ENCODE results near the gene SPATA6L.

Gene SPATA6L

DNA sequence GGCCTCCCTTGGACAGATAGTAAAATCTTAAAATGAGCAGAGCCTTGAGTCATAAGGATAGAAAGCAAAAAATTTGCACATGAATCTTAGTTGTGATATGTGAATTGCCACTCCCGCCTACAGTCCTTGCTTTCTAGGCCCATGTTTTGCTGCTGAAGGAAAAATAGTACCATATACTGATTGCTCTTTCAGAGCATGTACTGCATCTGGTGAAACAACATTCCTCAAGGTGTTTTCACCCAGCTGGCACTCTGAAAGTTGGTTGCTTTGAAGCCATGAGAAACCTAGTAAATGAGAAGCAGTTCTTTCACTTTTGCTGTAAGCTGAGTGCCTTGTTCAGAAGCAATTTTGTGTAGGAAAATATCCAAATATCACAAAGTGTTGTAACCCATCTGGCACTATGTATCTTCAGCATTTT is 23.4 kb upstream of the SPATA6L start:
- H3K4me1 ChIP-seq (ENCODE audit: control insufficient read depth, insufficient read depth, low read length) = no peaks in the 10 kb centered on the region
- no peak overlapping the region for H3K9ac ChIP-seq (ENCODE audit: low read depth, low read length)
- no peak overlapping the region for H3K4me3 ChIP-seq (ENCODE audit: low read depth, low read length)
- no peaks in the 10 kb centered on the region for H3K9me3 ChIP-seq (ENCODE audit: control insufficient read depth, insufficient read depth, low read length)
- no peaks in the 10 kb centered on the region for H3K27me3 ChIP-seq (ENCODE audit: control insufficient read depth, insufficient read depth, low read length)
- H3K36me3 ChIP-seq (ENCODE audit: control insufficient read depth, insufficient read depth, low read length) = no peaks in the 10 kb centered on the region

DNA sequence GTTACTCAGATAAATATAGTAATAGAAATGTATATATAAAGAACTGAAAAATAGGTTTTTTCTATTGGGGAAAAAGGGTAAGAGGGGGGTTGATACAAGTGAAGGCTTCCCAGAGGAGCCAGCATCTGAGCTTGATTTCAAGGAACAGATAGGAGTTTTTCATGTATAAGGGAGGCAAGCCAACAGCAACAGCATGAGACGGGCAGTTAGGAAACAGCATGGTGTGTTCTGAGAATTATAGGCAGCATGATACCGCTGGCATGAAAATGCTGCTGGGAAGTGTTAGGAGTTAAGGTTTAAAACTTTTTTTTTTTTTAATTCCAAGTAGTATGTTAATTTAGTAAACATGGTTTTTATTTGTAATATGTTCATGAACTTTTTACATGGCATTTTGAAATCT is 22.7 kb upstream of the SPATA6L start:
- H3K9ac ChIP-seq (ENCODE audit: low read depth, low read length) = no peak overlapping the region
- no peaks in the 10 kb centered on the region for H3K4me1 ChIP-seq (ENCODE audit: control insufficient read depth, insufficient read depth, low read length)
- H3K4me3 ChIP-seq (ENCODE audit: low read depth, low read length) = no peak overlapping the region
- no peaks in the 10 kb centered on the region for H3K36me3 ChIP-seq (ENCODE audit: control insufficient read depth, insufficient read depth, low read length)
- no peaks in the 10 kb centered on the region for H3K9me3 ChIP-seq (ENCODE audit: control insufficient read depth, insufficient read depth, low read length)
- no peaks in the 10 kb centered on the region for H3K27me3 ChIP-seq (ENCODE audit: control insufficient read depth, insufficient read depth, low read length)

- no peaks in the 10 kb centered on the region for H3K4me1 ChIP-seq (ENCODE audit: control insufficient read depth, insufficient read depth, low read length)
- no peaks in the 10 kb centered on the region for H3K36me3 ChIP-seq (ENCODE audit: control insufficient read depth, insufficient read depth, low read length)
- no peak overlapping the region for H3K9ac ChIP-seq (ENCODE audit: low read depth, low read length)
- H3K27me3 ChIP-seq (ENCODE audit: control insufficient read depth, insufficient read depth, low read length) = no peaks in the 10 kb centered on the region
- no peaks in the 10 kb centered on the region for H3K9me3 ChIP-seq (ENCODE audit: control insufficient read depth, insufficient read depth, low read length)
- H3K4me3 ChIP-seq (ENCODE audit: low read depth, low read length) = no peak overlapping the region
Observed at GRCh38 chr9:4686584-4686983, 20.3 kb upstream of the SPATA6L start.

GRCh38 chr9:4686112-4686511 is 19.8 kb upstream of the SPATA6L start:
- no peak overlapping the region for H3K9ac ChIP-seq (ENCODE audit: low read depth, low read length)
- H3K4me1 ChIP-seq (ENCODE audit: control insufficient read depth, insufficient read depth, low read length) = no peaks in the 10 kb centered on the region
- no peaks in the 10 kb centered on the region for H3K36me3 ChIP-seq (ENCODE audit: control insufficient read depth, insufficient read depth, low read length)
- no peaks in the 10 kb centered on the region for H3K27me3 ChIP-seq (ENCODE audit: control insufficient read depth, insufficient read depth, low read length)
- no peaks in the 10 kb centered on the region for H3K9me3 ChIP-seq (ENCODE audit: control insufficient read depth, insufficient read depth, low read length)
- H3K4me3 ChIP-seq (ENCODE audit: low read depth, low read length) = no peak overlapping the region

- H3K9ac ChIP-seq (ENCODE audit: low read depth, low read length) = no peak overlapping the region
- no peaks in the 10 kb centered on the region for H3K27me3 ChIP-seq (ENCODE audit: control insufficient read depth, insufficient read depth, low read length)
- H3K36me3 ChIP-seq (ENCODE audit: control insufficient read depth, insufficient read depth, low read length) = no peaks in the 10 kb centered on the region
- H3K4me3 ChIP-seq (ENCODE audit: low read depth, low read length) = no peak overlapping the region
- no peaks in the 10 kb centered on the region for H3K9me3 ChIP-seq (ENCODE audit: control insufficient read depth, insufficient read depth, low read length)
- no peaks in the 10 kb centered on the region for H3K4me1 ChIP-seq (ENCODE audit: control insufficient read depth, insufficient read depth, low read length)
Observed at GRCh38 chr9:4684820-4685219, 18.5 kb upstream of the SPATA6L start.

DNA sequence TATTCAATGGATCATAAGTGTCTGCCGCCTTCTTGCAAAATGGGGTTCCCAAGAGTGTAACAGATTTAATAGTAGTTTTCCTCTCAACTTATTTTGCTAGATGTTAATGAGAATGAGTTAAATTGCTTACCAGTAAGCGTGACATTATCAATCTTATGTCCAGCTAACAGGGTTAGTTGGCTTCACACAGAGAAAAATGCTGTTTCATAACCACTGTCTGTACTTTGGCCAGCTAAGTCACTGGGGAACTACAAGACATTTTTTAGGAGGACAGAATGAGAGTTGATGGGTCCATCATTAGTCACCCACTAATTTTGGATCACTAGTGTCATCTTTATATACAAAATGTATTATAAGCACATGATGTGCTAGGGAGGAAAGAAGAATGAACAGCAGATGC is 14.5 kb upstream of the SPATA6L start:
- Histone ChIP-seq H3K9ac (ENCODE audit: low read depth, low read length) (no peak overlapping the region), H3K36me3 (ENCODE audit: control insufficient read depth, insufficient read depth, low read length) (no peaks in the 10 kb centered on the region), H3K4me3 (ENCODE audit: low read depth, low read length) (peak overlapping the region; percentile 75), H3K9me3 (ENCODE audit: control insufficient read depth, insufficient read depth, low read length) (no peaks in the 10 kb centered on the region), H3K27me3 (ENCODE audit: control insufficient read depth, insufficient read depth, low read length) (no peaks in the 10 kb centered on the region), H3K4me1 (ENCODE audit: control insufficient read depth, insufficient read depth, low read length) (peaks cover 10% of the 10 kb centered on the region)

DNA sequence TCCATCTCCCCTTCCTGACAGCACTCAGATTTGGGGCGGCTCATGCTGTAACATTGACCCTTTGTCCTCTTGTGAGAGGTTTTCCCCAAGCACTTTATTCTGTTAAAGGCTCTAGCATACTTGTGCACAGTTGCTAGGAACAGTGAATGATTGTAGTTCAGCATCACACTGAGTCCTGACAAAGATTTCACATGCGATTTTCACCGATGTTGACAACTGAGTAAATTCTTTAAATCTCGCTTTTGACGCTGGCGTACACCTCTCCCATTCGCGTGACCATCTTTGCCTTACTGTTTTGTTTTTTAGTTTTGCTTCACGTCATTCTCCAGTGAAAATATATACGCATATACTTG is 13.9 kb upstream of the SPATA6L start:
- Histone ChIP-seq H3K36me3 (ENCODE audit: control insufficient read depth, insufficient read depth, low read length) (no peaks in the 10 kb centered on the region), H3K9me3 (ENCODE audit: control insufficient read depth, insufficient read depth, low read length) (no peaks in the 10 kb centered on the region), H3K9ac (ENCODE audit: low read depth, low read length) (peak overlapping the region; percentile 76), H3K4me1 (ENCODE audit: control insufficient read depth, insufficient read depth, low read length) (peaks cover 10% of the 10 kb centered on the region), H3K27me3 (ENCODE audit: control insufficient read depth, insufficient read depth, low read length) (no peaks in the 10 kb centered on the region), H3K4me3 (ENCODE audit: low read depth, low read length) (peak overlapping the region; percentile 75)

DNA sequence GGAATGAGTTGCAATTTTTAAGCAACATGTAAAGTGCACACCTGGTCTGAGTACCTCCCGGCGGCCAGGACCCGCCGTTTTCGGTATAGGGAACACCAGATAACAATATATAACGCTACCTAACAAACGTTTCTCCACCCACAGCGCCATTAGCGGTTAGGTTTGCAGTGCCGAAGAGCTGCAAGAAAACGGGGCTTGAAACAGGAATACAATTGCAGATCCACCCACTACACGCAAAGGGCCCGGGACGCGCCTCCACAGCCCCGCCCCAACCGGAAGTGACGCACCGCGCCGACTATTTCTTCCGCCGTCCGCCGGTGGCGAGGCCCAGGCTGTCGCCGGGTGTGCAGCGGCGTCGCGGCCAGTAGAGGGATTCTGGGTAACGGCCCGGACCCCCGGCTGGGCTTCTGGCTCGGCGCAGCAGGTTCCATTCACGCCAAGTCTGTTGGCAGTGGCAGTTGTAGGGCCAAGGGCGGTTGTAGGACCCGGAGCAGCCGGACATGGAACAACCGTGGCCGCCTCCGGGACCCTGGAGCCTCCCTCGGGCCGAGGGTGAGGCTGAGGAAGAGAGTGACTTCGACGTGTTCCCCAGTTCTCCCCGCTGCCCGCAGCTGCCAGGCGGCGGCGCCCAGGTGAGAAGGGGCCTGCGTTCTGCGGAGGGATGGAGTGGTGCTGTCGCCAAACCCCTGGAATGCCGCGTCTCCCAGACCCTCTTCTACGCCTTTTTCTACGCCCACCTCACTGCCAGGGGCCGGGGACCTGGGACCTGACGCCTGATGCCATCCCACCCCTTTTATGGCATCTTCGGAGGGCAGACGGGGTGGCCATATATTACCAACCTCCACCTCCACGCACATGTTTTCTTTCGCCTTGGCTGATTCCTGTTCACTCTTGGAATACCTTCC is 13.2 kb upstream of the SPATA6L start, which contains the start of gene CDC37L1:
TSS of gene CDC37L1 (plus strand) at position 302 of the 905 bp plus-strand sequence. CDS start at position 501, 199 bp downstream.
- Histone ChIP-seq H3K27me3 (ENCODE audit: control insufficient read depth, insufficient read depth, low read length) (no peaks in the 10 kb centered on the region), H3K4me3 (ENCODE audit: low read depth, low read length) (peak within 1 kb of the TSS; percentile 75), H3K9me3 (ENCODE audit: control insufficient read depth, insufficient read depth, low read length) (no peaks in the 10 kb centered on the region), H3K9ac (ENCODE audit: low read depth, low read length) (peak within 1 kb of the TSS; percentile 96), H3K4me1 (ENCODE audit: control insufficient read depth, insufficient read depth, low read length) (peaks cover 10% of the 10 kb centered on the region), H3K36me3 (ENCODE audit: control insufficient read depth, insufficient read depth, low read length) (no peaks in the 10 kb centered on the region)

DNA sequence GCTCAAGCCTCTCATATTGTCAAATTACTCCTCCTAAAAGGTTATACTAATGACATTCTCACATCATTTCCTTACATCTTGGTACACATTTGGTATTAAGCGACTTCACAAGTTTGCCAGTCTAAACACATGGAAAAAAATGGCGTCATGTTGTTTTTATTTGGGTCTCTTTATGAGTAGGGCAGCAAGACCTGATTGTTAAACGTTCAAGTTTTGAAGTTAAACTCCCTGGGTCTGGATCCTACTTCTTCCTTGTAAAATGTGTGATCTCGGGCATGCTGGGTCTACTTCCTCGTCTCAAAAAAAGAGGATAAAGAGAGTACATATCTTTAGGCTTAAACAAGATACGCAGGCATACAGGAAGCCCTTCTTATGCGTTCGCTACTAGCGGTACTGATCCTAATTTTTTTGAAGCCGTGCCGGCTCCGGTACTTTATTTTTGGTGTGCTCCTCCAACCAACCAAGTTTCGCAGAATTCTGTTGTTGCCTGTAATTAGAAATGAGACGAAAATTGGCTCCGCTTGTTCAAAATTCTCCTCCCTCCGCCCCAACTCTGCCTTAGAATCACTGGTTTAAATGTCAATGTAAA is 12.5 kb upstream of the SPATA6L start:
- H3K36me3 ChIP-seq (ENCODE audit: control insufficient read depth, insufficient read depth, low read length) = no peaks in the 10 kb centered on the region
- peak overlapping the region; percentile 75 for H3K4me3 ChIP-seq (ENCODE audit: low read depth, low read length)
- H3K4me1 ChIP-seq (ENCODE audit: control insufficient read depth, insufficient read depth, low read length) = peaks cover 10% of the 10 kb centered on the region
- H3K9me3 ChIP-seq (ENCODE audit: control insufficient read depth, insufficient read depth, low read length) = no peaks in the 10 kb centered on the region
- H3K9ac ChIP-seq (ENCODE audit: low read depth, low read length) = peak overlapping the region; percentile 96
- no peaks in the 10 kb centered on the region for H3K27me3 ChIP-seq (ENCODE audit: control insufficient read depth, insufficient read depth, low read length)

DNA sequence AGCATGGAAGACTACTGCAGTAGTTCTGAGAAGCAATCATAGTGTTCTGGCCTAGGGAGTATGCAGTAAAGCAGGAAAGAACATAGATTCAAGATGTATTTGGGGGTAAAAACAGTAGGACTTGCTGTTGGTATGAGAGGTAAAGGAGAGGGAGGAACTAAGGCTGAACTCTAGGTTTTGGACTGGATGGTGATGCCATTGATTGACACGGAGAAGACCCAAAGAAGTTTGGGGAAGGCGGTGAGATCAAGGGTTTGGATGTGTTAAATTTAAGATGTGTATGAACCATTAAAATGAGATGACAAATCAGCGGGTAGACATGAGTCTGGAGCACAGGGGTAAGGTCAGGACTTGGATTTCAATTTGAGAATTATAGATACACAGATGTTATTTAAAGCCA is 11.1 kb upstream of the SPATA6L start:
- Histone ChIP-seq H3K36me3 (ENCODE audit: control insufficient read depth, insufficient read depth, low read length) (no peaks in the 10 kb centered on the region), H3K9ac (ENCODE audit: low read depth, low read length) (no peak overlapping the region), H3K4me1 (ENCODE audit: control insufficient read depth, insufficient read depth, low read length) (peaks cover 10% of the 10 kb centered on the region), H3K4me3 (ENCODE audit: low read depth, low read length) (no peak overlapping the region), H3K27me3 (ENCODE audit: control insufficient read depth, insufficient read depth, low read length) (no peaks in the 10 kb centered on the region), H3K9me3 (ENCODE audit: control insufficient read depth, insufficient read depth, low read length) (no peaks in the 10 kb centered on the region)

- H3K9me3 ChIP-seq (ENCODE audit: control insufficient read depth, insufficient read depth, low read length) = no peaks in the 10 kb centered on the region
- no peaks in the 10 kb centered on the region for H3K27me3 ChIP-seq (ENCODE audit: control insufficient read depth, insufficient read depth, low read length)
- peaks cover 10% of the 10 kb centered on the region for H3K4me1 ChIP-seq (ENCODE audit: control insufficient read depth, insufficient read depth, low read length)
- no peaks in the 10 kb centered on the region for H3K36me3 ChIP-seq (ENCODE audit: control insufficient read depth, insufficient read depth, low read length)
- H3K4me3 ChIP-seq (ENCODE audit: low read depth, low read length) = no peak overlapping the region
- H3K9ac ChIP-seq (ENCODE audit: low read depth, low read length) = no peak overlapping the region
Observed at GRCh38 chr9:4674783-4675182, 8.5 kb upstream of the SPATA6L start.

DNA sequence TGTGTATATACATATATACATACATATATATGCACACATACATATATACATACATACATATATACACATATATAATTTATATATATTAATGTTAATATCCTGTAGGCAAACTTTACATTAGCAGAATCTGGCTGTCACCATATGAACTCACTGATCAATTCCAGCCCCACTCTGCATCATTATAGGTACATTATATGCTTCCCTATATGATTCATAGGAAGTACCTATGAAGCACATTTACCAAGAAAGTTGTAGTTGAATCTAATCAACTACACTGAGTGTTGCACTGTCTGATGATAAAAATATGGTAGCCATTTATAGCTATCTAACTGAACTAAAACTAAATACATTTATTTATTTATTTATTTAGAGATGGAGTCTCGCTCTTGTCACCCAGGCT is 5.5 kb upstream of the SPATA6L start:
- H3K27me3 ChIP-seq (ENCODE audit: control insufficient read depth, insufficient read depth, low read length) = peaks cover 10% of the 10 kb centered on the region
- no peak overlapping the region for H3K9ac ChIP-seq (ENCODE audit: low read depth, low read length)
- no peaks in the 10 kb centered on the region for H3K4me1 ChIP-seq (ENCODE audit: control insufficient read depth, insufficient read depth, low read length)
- no peaks in the 10 kb centered on the region for H3K36me3 ChIP-seq (ENCODE audit: control insufficient read depth, insufficient read depth, low read length)
- no peaks in the 10 kb centered on the region for H3K9me3 ChIP-seq (ENCODE audit: control insufficient read depth, insufficient read depth, low read length)
- no peak overlapping the region for H3K4me3 ChIP-seq (ENCODE audit: low read depth, low read length)

Data from iPS-15b (cell line).